DOHH2 (cell line): ENCODE data around the gene ITGAV.

Experiments used
- H3F3A ChIP-seq: fragments of 200-600 bp; sonication (generic), shearing (Covaris generic); 2 replicates; pipeline ENCODE4 v1.6.0; 2016; ENCODE audit warnings: antibody characterized with exemption, mild to moderate bottlenecking; ENCODE audit not compliant: control insufficient read depth, insufficient read depth
- H3K27ac ChIP-seq: fragments of 200-600 bp; sonication (generic); 2 replicates; pipeline ENCODE4 v1.5.1; 2014; ENCODE audit warnings: low read depth, mild to moderate bottlenecking, low read length, moderate library complexity
- H3K27me3 ChIP-seq: fragments of 200-600 bp; sonication (generic); 2 replicates; pipeline ENCODE4 v1.6.1; 2014; ENCODE audit warnings: mild to moderate bottlenecking, low read length, mixed read lengths; ENCODE audit not compliant: control insufficient read depth
- H3K36me3 ChIP-seq: fragments of 200-600 bp; sonication (generic); 2 replicates; pipeline ENCODE4 v1.6.1; 2014; ENCODE audit warnings: mild to moderate bottlenecking, low read length, moderate library complexity, mixed read lengths; ENCODE audit not compliant: control insufficient read depth
- H3K4me1 ChIP-seq: fragments of 200-600 bp; sonication (generic); 2 replicates; pipeline ENCODE4 v1.6.1; 2014; ENCODE audit warnings: mild to moderate bottlenecking, low read length, mixed read lengths; ENCODE audit not compliant: control insufficient read depth
- H3K4me2 ChIP-seq: fragments of 200-600 bp; sonication (generic); 2 replicates; pipeline ENCODE4 v1.6.0; 2014; ENCODE audit warnings: mild to moderate bottlenecking, low read length, moderate library complexity
- H3K4me3 ChIP-seq: fragments of 200-600 bp; sonication (generic); 2 replicates; pipeline ENCODE4 v1.5.1; 2014; ENCODE audit warnings: mild to moderate bottlenecking, low read length, mixed read lengths
- H3K79me2 ChIP-seq: fragments of 200-600 bp; sonication (generic); 2 replicates; pipeline ENCODE4 v1.6.1; 2014; ENCODE audit warnings: mild to moderate bottlenecking, low read length, mixed read lengths; ENCODE audit not compliant: control insufficient read depth
- H3K9me2 ChIP-seq: fragments of 200-600 bp; sonication (generic); replicated peaks from 2 replicates; pipeline ENCODE4 v1.6.1; 2014; ENCODE audit warnings: mild to moderate bottlenecking, low read length, mixed read lengths; ENCODE audit not compliant: control insufficient read depth
- H3K9me3 ChIP-seq: fragments of 200-600 bp; sonication (generic); 2 replicates; pipeline ENCODE4 v1.6.1; 2014; ENCODE audit warnings: antibody characterized with exemption, low read length, mixed read lengths; ENCODE audit not compliant: control insufficient read depth, insufficient read depth
- H4K20me1 ChIP-seq: fragments of 200-600 bp; sonication (generic); 2 replicates; pipeline ENCODE4 v1.6.0; 2014; ENCODE audit warnings: low read depth, mild to moderate bottlenecking, antibody characterized with exemption, low read length, moderate library complexity; ENCODE audit not compliant: control insufficient read depth, insufficient read depth
- EZH2phosphoT487 ChIP-seq: fragments of 200-600 bp; sonication (generic); IDR thresholded peaks from 2 replicates; pipeline ENCODE4 v1.6.1; 2017; ENCODE audit warnings: borderline replicate concordance, mild to moderate bottlenecking, antibody characterized with exemption, low read length, moderate library complexity, mixed read lengths
- TF ChIP-seq, protein P1 (sequence below): fragments of 200-600 bp; sonication (generic); IDR thresholded peaks from one replicate; pipeline ENCODE4 v1.5.1; 2014; ENCODE audit warnings: antibody characterized with exemption, mild to moderate bottlenecking, low read depth, low read length; ENCODE audit not compliant: poor library complexity, severe bottlenecking

The ITGAV gene

DNA sequence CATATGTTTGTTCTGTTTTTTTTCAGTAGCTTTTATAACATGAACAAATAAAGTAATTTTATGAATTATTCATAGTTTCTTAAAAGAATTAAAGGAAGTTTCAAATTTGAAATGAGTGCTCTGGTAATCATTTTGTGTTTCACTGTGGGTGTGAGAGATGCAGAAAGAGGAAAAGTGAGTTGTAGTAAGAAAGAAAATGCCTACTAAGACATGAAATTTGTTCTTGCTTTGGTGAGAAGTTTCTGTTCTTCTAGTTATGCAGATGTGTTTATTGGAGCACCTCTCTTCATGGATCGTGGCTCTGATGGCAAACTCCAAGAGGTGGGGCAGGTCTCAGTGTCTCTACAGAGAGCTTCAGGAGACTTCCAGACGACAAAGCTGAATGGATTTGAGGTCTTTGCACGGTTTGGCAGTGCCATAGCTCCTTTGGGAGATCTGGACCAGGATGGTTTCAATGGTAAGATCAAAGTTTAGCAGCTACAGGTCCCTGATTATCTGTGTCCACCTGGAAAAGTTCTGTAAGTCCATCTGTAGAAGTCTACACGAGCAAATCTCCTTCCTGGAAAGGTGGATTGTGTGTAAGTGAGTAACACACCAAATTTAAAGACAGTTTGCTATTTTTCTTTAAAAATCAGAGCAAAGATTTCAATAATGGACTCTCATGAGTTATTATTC, 51.4 kb downstream of the ITGAV start:
- no peaks in the 10 kb centered on the region for H3F3A ChIP-seq
- no peaks in the 10 kb centered on the region for H3K79me2 ChIP-seq
- peaks cover 13% of the 10 kb centered on the region for H3K36me3 ChIP-seq
- TF ChIP-seq, protein P1, sequence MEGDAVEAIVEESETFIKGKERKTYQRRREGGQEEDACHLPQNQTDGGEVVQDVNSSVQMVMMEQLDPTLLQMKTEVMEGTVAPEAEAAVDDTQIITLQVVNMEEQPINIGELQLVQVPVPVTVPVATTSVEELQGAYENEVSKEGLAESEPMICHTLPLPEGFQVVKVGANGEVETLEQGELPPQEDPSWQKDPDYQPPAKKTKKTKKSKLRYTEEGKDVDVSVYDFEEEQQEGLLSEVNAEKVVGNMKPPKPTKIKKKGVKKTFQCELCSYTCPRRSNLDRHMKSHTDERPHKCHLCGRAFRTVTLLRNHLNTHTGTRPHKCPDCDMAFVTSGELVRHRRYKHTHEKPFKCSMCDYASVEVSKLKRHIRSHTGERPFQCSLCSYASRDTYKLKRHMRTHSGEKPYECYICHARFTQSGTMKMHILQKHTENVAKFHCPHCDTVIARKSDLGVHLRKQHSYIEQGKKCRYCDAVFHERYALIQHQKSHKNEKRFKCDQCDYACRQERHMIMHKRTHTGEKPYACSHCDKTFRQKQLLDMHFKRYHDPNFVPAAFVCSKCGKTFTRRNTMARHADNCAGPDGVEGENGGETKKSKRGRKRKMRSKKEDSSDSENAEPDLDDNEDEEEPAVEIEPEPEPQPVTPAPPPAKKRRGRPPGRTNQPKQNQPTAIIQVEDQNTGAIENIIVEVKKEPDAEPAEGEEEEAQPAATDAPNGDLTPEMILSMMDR, result no peak
- TF ChIP-seq EZH2phosphoT487, result no peak
- H3K9me2 ChIP-seq, result no peaks in the 10 kb centered on the region
- H3K27ac ChIP-seq, result no peak overlapping the region
- no peak overlapping the region for H3K4me2 ChIP-seq
- H3K27me3 ChIP-seq, result no peaks in the 10 kb centered on the region
- H3K4me3 ChIP-seq, result no peak overlapping the region
- H3K4me1 ChIP-seq, result no peaks in the 10 kb centered on the region; the same call in 1 of the 2 replicates
- no peaks in the 10 kb centered on the region for H4K20me1 ChIP-seq
- H3K9me3 ChIP-seq, result no peaks in the 10 kb centered on the region

DNA sequence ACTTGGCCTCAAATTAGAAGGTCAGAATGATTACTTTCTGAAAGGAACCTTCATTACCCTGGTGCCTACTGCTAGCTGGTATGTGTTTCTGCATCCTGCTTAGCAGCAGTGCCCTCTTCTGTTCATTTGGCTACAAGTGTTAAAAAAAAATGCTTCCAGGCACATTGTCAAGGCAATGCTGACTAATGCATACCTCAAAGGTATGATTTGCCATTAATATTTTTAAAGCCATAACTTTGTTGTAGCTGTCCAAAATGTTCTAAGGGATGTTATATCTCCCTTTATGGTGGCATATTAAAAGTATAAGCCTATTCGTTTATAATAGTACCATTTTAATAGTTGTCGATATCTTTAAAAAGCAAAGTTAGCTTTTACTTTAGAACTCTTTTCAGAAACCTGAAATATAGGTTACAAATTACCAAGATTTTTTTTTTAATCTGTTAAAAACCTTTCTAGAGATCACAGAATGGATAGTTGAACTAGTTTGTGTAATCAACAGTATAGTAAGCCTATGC, 52.0 kb downstream of the ITGAV start:
- Histone ChIP-seq H3K27me3 (no peaks in the 10 kb centered on the region), H4K20me1 (no peaks in the 10 kb centered on the region), H3K4me3 (no peak overlapping the region), H3K36me3 (peaks cover 13% of the 10 kb centered on the region), H3K9me3 (no peaks in the 10 kb centered on the region), H3K9me2 (no peaks in the 10 kb centered on the region), H3K4me2 (no peak overlapping the region), H3K4me1 (no peaks in the 10 kb centered on the region; the same call in 1 of the 2 replicates), H3K27ac (no peak overlapping the region), H3K79me2 (no peaks in the 10 kb centered on the region), H3F3A (no peaks in the 10 kb centered on the region)
- no peak for TF ChIP-seq EZH2phosphoT487
- TF ChIP-seq, protein P1, result peak; percentile 66

DNA sequence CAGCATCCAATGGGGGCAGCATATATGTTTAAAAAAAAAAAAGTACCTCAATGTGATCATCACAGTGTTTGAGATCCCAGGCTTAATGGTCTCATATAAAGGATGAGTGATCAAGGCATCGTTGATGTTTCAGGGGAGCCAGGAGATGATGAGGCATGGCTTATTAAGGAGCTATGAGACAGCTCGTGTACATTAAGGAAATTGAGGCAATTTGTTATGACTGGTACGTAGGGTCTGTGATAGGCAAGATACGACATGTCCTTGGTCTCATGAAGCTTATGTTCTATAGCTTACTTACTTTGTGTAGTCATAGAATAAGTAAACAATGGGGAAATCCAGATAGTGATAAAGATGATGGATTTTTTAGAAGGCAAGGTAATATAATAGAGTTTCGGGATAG, 54.9 kb downstream of the ITGAV start:
- Histone ChIP-seq H3K9me3 (no peaks in the 10 kb centered on the region), H3K9me2 (no peaks in the 10 kb centered on the region), H3K4me2 (no peak overlapping the region), H3F3A (no peaks in the 10 kb centered on the region), H3K27me3 (no peaks in the 10 kb centered on the region), H3K79me2 (no peaks in the 10 kb centered on the region), H3K27ac (no peak overlapping the region), H3K4me3 (no peak overlapping the region), H3K36me3 (peaks cover 13% of the 10 kb centered on the region), H4K20me1 (no peaks in the 10 kb centered on the region), H3K4me1 (no peaks in the 10 kb centered on the region)
- no peak for TF ChIP-seq EZH2phosphoT487
- TF ChIP-seq, protein P1, result no peak
